ENCODE measurements around the gene IQCM. TPM values are rescaled to one million over a fixed set of nuclear protein-coding genes. Genes with fewer than 3 reads are reported as not detected.
A peak's percentile ranks its signal among the peaks of the same experiment; 100 is the strongest.

The IQCM gene
- total RNA-seq, 1 donor from 2014 or later: not detected

DNA sequence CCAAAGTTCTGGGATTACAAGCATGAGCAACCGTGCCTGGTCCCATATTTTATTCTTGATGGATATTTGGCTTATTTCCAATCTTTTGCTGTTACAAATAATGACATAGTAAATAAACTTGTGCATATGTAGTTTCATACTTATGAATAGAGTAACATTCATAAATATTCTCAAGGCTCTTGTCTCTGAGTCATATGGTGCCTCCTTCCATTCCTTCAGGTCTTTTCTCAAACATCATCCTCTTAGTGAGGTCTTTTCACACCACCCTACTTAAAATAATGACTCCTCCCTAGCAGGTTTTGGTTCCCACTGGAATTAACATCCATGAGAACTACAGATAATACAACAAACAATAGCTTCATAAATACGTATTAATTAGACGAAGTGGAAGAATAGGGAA lies 416.6 kb downstream of the IQCM start:
- H3K36me3 Mint-ChIP-seq (ENCODE audit: low read depth): no peaks in the 10 kb centered on the region
- H3K27ac Mint-ChIP-seq (ENCODE audit: unreplicated experiment): no peak overlapping the region
- DNase-seq (ENCODE audit: low read depth, low spot score): no peak
- H3K27me3 Mint-ChIP-seq (ENCODE audit: low read depth): peaks cover 2% of the 10 kb centered on the region
- no peaks in the 10 kb centered on the region for H3K4me1 Mint-ChIP-seq
- H3K9me3 Mint-ChIP-seq: no peaks in the 10 kb centered on the region
- no peak overlapping the region for H3K4me3 Mint-ChIP-seq
- TF ChIP-seq, protein P1, sequence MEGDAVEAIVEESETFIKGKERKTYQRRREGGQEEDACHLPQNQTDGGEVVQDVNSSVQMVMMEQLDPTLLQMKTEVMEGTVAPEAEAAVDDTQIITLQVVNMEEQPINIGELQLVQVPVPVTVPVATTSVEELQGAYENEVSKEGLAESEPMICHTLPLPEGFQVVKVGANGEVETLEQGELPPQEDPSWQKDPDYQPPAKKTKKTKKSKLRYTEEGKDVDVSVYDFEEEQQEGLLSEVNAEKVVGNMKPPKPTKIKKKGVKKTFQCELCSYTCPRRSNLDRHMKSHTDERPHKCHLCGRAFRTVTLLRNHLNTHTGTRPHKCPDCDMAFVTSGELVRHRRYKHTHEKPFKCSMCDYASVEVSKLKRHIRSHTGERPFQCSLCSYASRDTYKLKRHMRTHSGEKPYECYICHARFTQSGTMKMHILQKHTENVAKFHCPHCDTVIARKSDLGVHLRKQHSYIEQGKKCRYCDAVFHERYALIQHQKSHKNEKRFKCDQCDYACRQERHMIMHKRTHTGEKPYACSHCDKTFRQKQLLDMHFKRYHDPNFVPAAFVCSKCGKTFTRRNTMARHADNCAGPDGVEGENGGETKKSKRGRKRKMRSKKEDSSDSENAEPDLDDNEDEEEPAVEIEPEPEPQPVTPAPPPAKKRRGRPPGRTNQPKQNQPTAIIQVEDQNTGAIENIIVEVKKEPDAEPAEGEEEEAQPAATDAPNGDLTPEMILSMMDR (conservative IDR thresholded peaks at IDR 0.05): no peak

DNA sequence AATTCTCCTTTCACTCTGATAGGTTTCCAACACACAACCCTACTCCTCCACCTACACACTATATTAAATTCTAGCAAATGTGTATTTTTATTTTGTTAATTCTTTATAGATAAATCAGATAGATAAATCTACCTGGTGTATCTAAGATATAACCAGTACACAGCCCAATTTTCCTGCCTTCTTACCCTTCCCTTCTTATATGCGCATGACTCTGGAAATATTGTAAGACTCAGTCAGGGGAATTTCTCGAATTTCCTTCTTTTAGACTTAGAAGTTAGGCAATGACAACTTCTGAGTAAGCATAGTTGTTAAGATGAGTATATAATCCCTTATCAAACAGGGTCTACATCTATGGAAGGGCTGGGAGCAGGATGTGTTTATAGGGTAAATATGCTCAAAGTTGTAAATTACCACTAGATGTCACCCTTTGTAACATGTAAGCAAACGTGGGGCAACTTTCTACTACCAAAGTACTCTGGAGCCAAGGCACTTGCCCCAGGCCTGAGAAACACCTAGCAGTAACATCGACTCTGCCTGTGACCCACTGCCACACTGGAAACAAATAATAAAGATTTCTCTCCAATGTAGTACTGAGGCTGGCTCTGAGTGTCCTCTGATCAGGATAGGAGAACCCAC lies 444.7 kb downstream of the IQCM start:
- H3K4me3 Mint-ChIP-seq: no peak overlapping the region
- H3K27me3 Mint-ChIP-seq (ENCODE audit: low read depth): peaks cover 10% of the 10 kb centered on the region
- no peak for DNase-seq (ENCODE audit: low read depth, low spot score)
- H3K9me3 Mint-ChIP-seq: no peaks in the 10 kb centered on the region
- no peaks in the 10 kb centered on the region for H3K4me1 Mint-ChIP-seq
- H3K36me3 Mint-ChIP-seq (ENCODE audit: low read depth): no peaks in the 10 kb centered on the region
- TF ChIP-seq, protein P1 (conservative IDR thresholded peaks at IDR 0.05): peak; percentile 66
- H3K27ac Mint-ChIP-seq (ENCODE audit: unreplicated experiment): no peak overlapping the region

DNA sequence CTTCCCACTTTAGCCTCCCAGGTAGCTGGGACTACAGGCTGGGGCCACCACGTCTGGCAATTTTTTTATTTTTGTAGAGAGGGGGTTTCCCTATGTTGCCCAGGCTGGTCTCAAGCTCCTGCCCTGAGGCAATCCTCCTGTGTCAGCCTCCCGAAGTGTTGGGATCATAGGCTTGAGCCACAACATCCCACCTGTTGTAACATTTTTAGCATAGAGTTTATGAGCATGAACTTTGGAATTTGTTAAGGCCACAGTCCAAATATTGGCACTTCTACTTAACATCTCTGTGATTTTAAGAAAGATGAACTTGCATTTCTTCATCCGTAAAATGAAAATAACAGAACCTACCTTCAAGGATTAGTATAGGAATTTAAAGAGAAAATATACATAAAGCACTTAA lies 445.6 kb downstream of the IQCM start:
- Mint-ChIP-seq H3K36me3 (ENCODE audit: low read depth) (no peaks in the 10 kb centered on the region), H3K4me1 (no peaks in the 10 kb centered on the region), H3K27ac (ENCODE audit: unreplicated experiment) (no peak overlapping the region), H3K27me3 (ENCODE audit: low read depth) (peaks cover 16% of the 10 kb centered on the region), H3K9me3 (no peaks in the 10 kb centered on the region), H3K4me3 (no peak overlapping the region)
- TF ChIP-seq, protein P1 (conservative IDR thresholded peaks at IDR 0.05): no peak
- DNase-seq (ENCODE audit: low read depth, low spot score): no peak

DNA sequence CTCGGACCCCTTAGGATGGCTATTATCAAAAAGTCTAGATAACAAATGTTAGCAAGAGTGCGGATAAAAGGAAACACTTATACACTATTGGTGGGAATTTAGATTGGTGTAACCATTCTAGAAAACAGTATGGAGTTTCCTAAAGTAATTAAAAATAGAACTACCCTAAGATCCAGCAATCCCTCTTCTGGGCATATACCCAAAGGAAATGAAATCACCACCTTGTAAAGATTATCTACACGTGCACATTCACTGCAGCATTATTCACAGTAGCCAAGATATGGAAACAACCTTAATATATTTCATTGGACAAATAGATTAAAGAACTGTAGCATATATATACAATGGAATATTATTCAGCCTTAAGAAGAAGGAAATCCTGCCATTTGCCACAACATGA lies 462.4 kb downstream of the IQCM start:
- H3K4me1 Mint-ChIP-seq: no peaks in the 10 kb centered on the region
- no peak for DNase-seq (ENCODE audit: low read depth, low spot score)
- no peak overlapping the region for H3K27ac Mint-ChIP-seq (ENCODE audit: unreplicated experiment)

DNA sequence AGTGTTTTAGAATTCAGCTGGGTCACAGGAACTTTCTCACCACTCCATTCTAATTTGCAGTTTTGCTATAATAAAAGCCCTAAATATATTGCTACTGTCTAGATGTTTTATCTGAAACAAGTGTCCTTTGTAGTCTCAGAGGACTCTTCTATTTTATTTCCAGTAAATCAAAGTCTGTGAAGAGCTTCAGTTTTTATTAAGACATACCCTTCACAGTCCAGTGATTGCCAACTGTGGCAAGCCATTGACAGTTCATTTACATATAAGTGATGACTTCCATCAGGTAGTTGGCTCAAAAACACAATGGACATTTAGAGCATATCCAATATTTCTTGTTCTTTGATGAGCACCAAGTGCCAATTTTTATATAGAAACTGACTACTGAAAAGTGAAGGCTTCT lies 466.1 kb downstream of the IQCM start:
- Mint-ChIP-seq H3K27me3 (ENCODE audit: low read depth) (no peaks in the 10 kb centered on the region), H3K4me1 (no peaks in the 10 kb centered on the region), H3K27ac (ENCODE audit: unreplicated experiment) (no peak overlapping the region), H3K9me3 (peaks cover 5% of the 10 kb centered on the region), H3K36me3 (ENCODE audit: low read depth) (no peaks in the 10 kb centered on the region), H3K4me3 (no peak overlapping the region)
- TF ChIP-seq, protein P1 (conservative IDR thresholded peaks at IDR 0.05): no peak
- no peak for DNase-seq (ENCODE audit: low read depth, low spot score)

More for the DNA sequence above, 462.4 kb downstream of the IQCM start:
- peaks cover 8% of the 10 kb centered on the region for H3K9me3 Mint-ChIP-seq
- peaks cover 2% of the 10 kb centered on the region for H3K27me3 Mint-ChIP-seq (ENCODE audit: low read depth)
- TF ChIP-seq, protein P1 (conservative IDR thresholded peaks at IDR 0.05): no peak
- no peaks in the 10 kb centered on the region for H3K36me3 Mint-ChIP-seq (ENCODE audit: low read depth)
- H3K4me3 Mint-ChIP-seq: no peak overlapping the region
